NCI-H128 (cell line): ENCODE results near the gene GMEB2.
A peak's percentile ranks its signal among the peaks of the same experiment; 100 is the strongest.
"Not testable (repeated sequence)": the region's sequence is repeated elsewhere in the genome, so short reads cannot be mapped to it uniquely, and the experiment has no call there.

Experiments
- DNase-seq: peaks from one replicate; lab custom pipeline; 2025; ENCODE audit not compliant: unreplicated experiment; lab: John Stamatoyannopoulos, UW

Gene GMEB2, protein sequence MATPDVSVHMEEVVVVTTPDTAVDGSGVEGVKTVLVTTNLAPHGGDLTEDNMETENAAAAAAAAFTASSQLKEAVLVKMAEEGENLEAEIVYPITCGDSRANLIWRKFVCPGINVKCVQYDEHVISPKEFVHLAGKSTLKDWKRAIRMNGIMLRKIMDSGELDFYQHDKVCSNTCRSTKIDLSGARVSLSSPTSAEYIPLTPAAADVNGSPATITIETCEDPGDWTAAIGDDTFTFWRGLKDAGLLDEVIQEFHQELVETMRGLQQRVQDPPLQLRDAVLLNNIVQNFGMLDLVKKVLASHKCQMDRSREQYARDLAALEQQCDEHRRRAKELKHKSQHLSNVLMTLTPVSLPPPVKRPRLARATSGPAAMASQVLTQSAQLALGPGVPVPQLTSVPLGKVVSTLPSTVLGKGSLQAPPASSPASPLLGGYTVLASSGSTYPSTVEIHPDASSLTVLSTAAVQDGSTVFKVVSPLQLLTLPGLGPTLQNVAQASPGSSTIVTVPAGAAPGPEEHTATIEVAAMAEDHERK

GRCh38 chr20:63626424-63627128 lies at the start of gene GMEB2:
GMEB2 (minus strand) TSS chr20:63627101; CDS start chr20:63619397, 7,704 bp downstream.
- peak; percentile 47 for DNase-seq

DNA sequence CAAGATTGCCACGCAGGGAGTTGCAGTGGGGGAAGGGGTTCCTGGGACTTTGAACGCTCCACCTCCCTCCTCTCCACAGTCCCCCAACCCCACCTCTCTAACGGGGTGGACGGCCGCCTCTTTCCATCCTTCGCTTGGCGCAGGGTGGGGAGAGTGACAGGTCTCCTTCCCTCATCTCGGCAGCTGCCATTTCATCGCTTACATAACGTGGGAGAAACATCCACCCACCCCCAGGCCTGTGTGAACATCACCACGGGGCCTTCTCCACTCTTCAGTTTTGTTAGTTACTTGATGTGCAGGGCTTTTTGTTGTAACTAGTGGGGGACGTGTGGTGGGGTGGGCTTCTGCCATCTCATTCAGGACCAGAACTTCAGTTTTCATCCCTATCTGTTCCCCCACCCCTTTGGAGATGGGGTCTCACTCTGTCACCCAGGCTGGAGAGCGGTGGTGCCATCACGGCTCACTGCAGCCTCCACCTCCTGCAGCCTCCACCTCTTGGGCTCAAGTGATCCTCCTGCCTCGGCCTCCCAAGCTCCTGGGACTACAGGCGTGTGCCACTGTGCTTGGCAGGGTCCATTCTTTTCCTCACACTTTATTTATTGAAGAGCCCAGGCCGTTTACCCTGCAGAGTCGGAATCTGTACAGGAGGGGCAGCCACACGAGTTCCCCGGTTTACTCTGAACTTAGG lies 48.9 kb upstream of the GMEB2 start:
- no peak for DNase-seq

DNA sequence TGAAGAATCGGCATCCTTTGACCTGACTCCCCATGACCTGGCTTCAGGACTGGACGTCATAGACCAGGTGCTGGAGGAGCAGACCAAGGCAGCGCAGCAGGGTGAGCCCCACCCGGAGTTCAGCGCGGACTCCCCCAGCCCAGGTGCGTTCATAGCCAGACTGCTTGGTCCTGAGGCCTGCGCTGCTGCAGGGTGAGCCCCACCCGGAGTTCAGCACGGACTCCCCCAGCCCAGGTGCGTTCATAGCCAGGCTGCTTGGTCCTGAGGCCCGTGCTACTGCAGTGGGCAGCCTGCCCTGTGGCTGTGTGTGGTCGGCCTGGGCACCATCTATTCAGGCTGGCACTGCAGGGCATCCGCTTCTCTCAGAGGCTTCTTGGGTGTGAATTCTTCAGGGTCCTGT lies 47.0 kb upstream of the GMEB2 start:
- no peak for DNase-seq

GRCh38 chr20:63672666-63673065 lies 45.8 kb upstream of the GMEB2 start:
- DNase-seq = no peak

DNA sequence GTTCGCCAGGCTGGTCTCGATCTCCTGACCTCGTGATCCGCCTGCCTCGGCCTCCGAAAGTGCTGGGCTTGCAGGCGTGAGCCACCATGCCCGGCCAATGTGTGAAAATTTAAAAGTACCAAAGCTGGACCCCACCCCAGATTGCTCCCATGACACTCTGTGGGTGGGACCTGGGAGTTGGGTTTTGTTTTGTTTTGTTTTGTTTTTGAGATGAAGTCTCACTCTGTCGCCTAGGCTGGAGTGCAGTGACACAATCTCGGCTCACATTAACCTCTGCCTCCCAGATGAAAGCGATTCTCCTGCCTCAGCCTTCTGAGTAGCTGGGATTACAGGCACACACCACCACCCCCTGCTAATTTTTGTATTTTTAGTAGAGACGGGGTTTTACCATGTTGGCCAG lies 44.8 kb upstream of the GMEB2 start:
- not testable (repeated sequence) for DNase-seq

GRCh38 chr20:63668351-63668750 lies 41.5 kb upstream of the GMEB2 start:
- no peak for DNase-seq

DNA sequence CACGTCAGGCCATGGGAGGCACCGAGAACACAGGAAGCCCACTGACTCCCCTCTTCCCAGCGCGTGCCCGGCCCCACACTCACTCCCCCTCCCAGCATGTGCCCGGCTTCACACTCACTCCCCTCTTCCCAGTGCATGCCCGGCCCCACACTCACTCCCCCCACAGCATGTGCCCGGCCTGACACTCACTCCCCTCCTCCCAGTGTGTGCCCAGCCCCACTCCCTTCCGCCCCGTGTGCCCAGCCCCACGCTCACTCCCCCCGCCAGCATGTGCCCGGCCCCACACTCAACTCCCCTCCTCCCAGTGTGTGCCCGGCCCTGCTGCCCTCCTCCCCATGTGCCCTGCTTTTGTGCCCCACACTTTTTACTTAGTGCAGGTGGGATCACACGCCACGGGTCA lies 41.0 kb upstream of the GMEB2 start:
- DNase-seq = no peak

GRCh38 chr20:63665708-63666107 lies 38.8 kb upstream of the GMEB2 start:
- DNase-seq = no peak

- no peak for DNase-seq
These were observed 38.1 kb upstream of the GMEB2 start for GRCh38 chr20:63664861-63665594.

- DNase-seq = no peak
These were observed 37.4 kb upstream of the GMEB2 start for GRCh38 chr20:63664143-63664851.

GRCh38 chr20:63663332-63664066 lies 36.6 kb upstream of the GMEB2 start:
- no peak for DNase-seq

GRCh38 chr20:63662813-63663189 lies 35.9 kb upstream of the GMEB2 start:
- no peak for DNase-seq

DNA sequence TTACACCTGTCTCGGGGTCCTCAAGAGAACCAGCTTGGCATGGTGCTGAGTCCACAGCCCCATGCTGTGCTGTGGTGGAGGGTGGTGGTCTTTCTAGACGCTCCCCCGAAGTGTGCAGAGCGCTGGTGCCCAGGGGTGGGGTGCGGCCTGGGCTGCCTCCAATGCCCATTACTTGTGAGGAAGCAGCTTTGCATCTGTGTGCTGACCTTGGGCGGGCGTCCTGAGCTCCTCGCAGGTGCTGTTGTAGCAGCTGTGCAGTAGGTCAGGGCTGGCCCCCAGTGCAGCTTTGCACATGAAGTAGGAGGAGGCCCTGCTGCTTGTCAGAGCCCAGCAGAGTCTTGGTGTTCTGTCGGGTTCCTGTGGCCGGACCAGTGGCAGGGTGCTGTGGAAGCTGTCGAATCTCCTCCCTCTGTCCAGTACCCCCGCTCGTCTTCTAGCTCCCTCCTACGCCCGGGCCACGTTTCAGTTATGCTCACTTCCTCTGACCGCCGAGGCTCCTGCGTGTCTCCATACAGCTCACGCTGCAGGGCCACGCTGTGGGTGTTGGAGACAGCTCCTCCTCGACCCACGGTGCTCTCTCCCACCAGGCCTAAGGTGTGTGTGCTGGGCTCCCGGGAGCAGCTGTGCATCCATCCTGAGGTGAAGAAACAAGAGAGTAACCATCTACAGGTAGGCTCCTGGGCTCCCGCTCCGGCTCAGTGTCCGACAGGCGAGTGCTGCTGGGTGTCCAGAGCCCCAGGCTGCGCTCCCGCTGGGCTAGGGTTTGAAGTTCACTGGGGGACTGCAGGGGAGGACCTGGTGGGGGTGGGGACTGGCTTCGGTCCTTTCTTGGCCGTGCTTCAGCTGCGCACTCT lies 35.3 kb upstream of the GMEB2 start:
- no peak for DNase-seq

DNA sequence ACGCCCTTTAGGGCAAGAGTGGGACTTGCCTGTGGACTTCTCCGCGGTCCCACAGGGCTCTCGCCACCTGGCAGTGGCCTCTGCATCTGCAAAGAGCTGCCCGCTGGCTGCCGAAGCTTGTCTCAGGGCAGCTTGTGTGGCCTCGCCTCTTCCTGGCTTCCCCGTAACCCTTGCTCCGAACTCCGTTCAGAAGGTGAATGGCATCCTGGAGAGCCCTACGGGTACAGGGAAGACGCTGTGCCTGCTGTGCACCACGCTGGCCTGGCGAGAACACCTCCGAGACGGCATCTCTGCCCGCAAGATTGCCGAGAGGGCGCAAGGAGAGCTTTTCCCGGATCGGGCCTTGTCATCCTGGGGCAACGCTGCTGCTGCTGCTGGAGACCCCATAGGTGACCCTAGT lies 34.2 kb upstream of the GMEB2 start:
- DNase-seq = no peak

GRCh38 chr20:63660622-63661021 lies 33.7 kb upstream of the GMEB2 start:
- no peak for DNase-seq

- not testable (repeated sequence) for DNase-seq
These were observed 33.3 kb upstream of the GMEB2 start for GRCh38 chr20:63660174-63660573.

- DNase-seq = no peak
These were observed 32.5 kb upstream of the GMEB2 start for GRCh38 chr20:63659370-63659769.

DNA sequence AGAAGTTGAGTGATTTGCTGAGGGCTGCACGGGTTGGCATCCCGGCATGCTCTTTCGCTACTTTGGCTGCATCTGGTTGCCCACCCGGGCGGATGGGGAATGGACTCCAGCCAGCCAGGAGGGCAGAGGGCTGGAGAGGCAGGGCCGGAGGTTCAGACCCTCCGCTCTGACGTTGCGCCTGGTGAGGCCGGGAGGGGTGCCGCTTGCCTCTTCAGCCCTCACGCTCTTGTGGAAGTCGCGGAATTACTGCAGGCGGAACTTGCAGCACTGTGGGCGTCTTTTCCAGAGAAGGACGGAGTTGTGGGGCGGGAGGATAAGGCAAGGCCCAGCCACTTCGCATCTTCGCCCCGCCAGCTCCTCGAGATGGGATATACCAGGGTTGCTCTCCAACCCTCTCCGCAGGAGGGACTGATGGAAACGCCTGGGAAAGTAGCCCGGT lies 31.9 kb upstream of the GMEB2 start:
- no peak for DNase-seq
